SK-N-SH (cell line): Measurements from ENCODE around the gene SULT1B1.

Experiments
- EP300 ChIP-seq, 2 experiments: IDR thresholded peaks; 2 replicates each; pipeline versions ENCODE4 v1.4.0 to v1.6.1; 2012; ENCODE audit warnings: borderline replicate concordance in 1 of 2, low read depth in 1 of 2, low read length in 1 of 2
- MEF2A ChIP-seq: IDR thresholded peaks from 2 replicates; pipeline ENCODE4 v1.4.0; 2012; ENCODE audit warnings: low read depth, borderline replicate concordance
- REST ChIP-seq: IDR thresholded peaks from 2 replicates; pipeline ENCODE4 v1.6.1; 2012; ENCODE audit warnings: mild to moderate bottlenecking, low read depth, low read length, moderate library complexity
- USF1 ChIP-seq: IDR thresholded peaks from 2 replicates; pipeline ENCODE4 v1.4.0; 2012; ENCODE audit warnings: low read depth, borderline replicate concordance
- TF ChIP-seq, protein P1 (sequence below): fragments of 200-600 bp; sonication (generic); IDR thresholded peaks from 2 replicates; pipeline ENCODE4 v1.6.1; 2017; ENCODE audit warnings: antibody characterized with exemption, mild to moderate bottlenecking, moderate library complexity
- TF ChIP-seq, protein P2 (sequence below): IDR thresholded peaks from 2 replicates; pipeline ENCODE4 v1.4.0; 2012; ENCODE audit warnings: low read depth
- TF ChIP-seq, protein P3 (sequence below): fragments of 150-350 bp; IDR thresholded peaks from 2 replicates; pipeline ENCODE4 v1.6.1; 2017; ENCODE audit warnings: antibody characterized with exemption, low read length, low read depth, borderline replicate concordance

GRCh38 chr4:69701696-69702095 is 58.7 kb downstream of the SULT1B1 start:
- TF ChIP-seq MEF2A (no peak), REST (no peak), USF1 (no peak), EP300 (IDR thresholded peaks at IDR 0.05; ENCODE audit: borderline replicate concordance in 1 of 2, low read depth in 1 of 2, low read length in 1 of 2) (no peak)
- TF ChIP-seq, protein P1, sequence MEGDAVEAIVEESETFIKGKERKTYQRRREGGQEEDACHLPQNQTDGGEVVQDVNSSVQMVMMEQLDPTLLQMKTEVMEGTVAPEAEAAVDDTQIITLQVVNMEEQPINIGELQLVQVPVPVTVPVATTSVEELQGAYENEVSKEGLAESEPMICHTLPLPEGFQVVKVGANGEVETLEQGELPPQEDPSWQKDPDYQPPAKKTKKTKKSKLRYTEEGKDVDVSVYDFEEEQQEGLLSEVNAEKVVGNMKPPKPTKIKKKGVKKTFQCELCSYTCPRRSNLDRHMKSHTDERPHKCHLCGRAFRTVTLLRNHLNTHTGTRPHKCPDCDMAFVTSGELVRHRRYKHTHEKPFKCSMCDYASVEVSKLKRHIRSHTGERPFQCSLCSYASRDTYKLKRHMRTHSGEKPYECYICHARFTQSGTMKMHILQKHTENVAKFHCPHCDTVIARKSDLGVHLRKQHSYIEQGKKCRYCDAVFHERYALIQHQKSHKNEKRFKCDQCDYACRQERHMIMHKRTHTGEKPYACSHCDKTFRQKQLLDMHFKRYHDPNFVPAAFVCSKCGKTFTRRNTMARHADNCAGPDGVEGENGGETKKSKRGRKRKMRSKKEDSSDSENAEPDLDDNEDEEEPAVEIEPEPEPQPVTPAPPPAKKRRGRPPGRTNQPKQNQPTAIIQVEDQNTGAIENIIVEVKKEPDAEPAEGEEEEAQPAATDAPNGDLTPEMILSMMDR = no peak
- TF ChIP-seq, protein P2, sequence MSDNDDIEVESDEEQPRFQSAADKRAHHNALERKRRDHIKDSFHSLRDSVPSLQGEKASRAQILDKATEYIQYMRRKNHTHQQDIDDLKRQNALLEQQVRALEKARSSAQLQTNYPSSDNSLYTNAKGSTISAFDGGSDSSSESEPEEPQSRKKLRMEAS = no peak
- TF ChIP-seq, protein P3, sequence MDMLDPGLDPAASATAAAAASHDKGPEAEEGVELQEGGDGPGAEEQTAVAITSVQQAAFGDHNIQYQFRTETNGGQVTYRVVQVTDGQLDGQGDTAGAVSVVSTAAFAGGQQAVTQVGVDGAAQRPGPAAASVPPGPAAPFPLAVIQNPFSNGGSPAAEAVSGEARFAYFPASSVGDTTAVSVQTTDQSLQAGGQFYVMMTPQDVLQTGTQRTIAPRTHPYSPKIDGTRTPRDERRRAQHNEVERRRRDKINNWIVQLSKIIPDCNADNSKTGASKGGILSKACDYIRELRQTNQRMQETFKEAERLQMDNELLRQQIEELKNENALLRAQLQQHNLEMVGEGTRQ = no peak
